VCaP (cell line): Measurements from ENCODE around the gene BPGM.

Experiments used
- H3K27ac ChIP-seq: fragments of 450-650 bp; 2 replicates; pipeline ENCODE4 v1.5.1; 2017
- CTCF ChIP-seq: fragments of 450-650 bp; conservative IDR thresholded peaks from 2 replicates; pipeline ENCODE4 v1.5.1; 2017; ENCODE audit warnings: mild to moderate bottlenecking, moderate library complexity

BPGM gene

GRCh38 chr7:134612197-134612596, 34.5 kb upstream of the BPGM start:
- no peak for TF ChIP-seq CTCF
- H3K27ac ChIP-seq = no peak overlapping the region

- H3K27ac ChIP-seq = no peak overlapping the region
- TF ChIP-seq CTCF = no peak
These were observed 32.9 kb upstream of the BPGM start for GRCh38 chr7:134613623-134614347.

GRCh38 chr7:134616611-134617010, 30.0 kb upstream of the BPGM start:
- TF ChIP-seq CTCF = no peak
- H3K27ac ChIP-seq = no peak overlapping the region

- TF ChIP-seq CTCF = no peak
These were observed 27.7 kb upstream of the BPGM start for GRCh38 chr7:134618756-134619530.

GRCh38 chr7:134619627-134620331, 26.9 kb upstream of the BPGM start:
- no peak for TF ChIP-seq CTCF
- H3K27ac ChIP-seq = no peak overlapping the region

More at GRCh38 chr7:134618756-134619530, 27.7 kb upstream of the BPGM start:
- H3K27ac ChIP-seq = no peak overlapping the region

- no peak overlapping the region for H3K27ac ChIP-seq
- no peak for TF ChIP-seq CTCF
These were observed 24.2 kb upstream of the BPGM start for GRCh38 chr7:134622303-134622995.
